ENCODE results near the gene SCP2. TPM values are rescaled to one million over a fixed set of nuclear protein-coding genes. Genes with fewer than 3 reads are reported as not detected.
A peak's percentile ranks its signal among the peaks of the same experiment; 100 is the strongest.
"Not testable (repeated sequence)": the region's sequence is repeated elsewhere in the genome, so short reads cannot be mapped to it uniquely, and the experiment has no call there.

The SCP2 gene
- polyA plus RNA-seq, 10 donors: 70.1 to 96.3 (median 85.2) TPM

- no peak for DNase-seq
Observed at GRCh38 chr1:52915211-52915854, 11.7 kb upstream of the SCP2 start.

GRCh38 chr1:52915855-52916220 is 11.2 kb upstream of the SCP2 start:
- DNase-seq: no peak

GRCh38 chr1:52916241-52916975 is 10.7 kb upstream of the SCP2 start:
- DNase-seq: no peak

- DNase-seq: peak in 1 of 3 donors; percentile 8
Observed at GRCh38 chr1:52917156-52917555, 9.9 kb upstream of the SCP2 start.

- no peak for DNase-seq
Observed at GRCh38 chr1:52917581-52917980, 9.5 kb upstream of the SCP2 start.

GRCh38 chr1:52918201-52918600 is 8.9 kb upstream of the SCP2 start:
- DNase-seq: no peak

GRCh38 chr1:52919051-52919722 is 7.9 kb upstream of the SCP2 start:
- no peak for DNase-seq

GRCh38 chr1:52919723-52920483 is 7.2 kb upstream of the SCP2 start:
- no peak for DNase-seq

GRCh38 chr1:52920791-52921291 is 6.2 kb upstream of the SCP2 start:
- DNase-seq: peak in 1 of 3 donors; percentile 46

- DNase-seq: no peak
Observed at GRCh38 chr1:52925571-52926005, 1.5 kb upstream of the SCP2 start.

GRCh38 chr1:52926864-52927211 is 238 bp upstream of the SCP2 start:
- no peak for DNase-seq

- DNase-seq: no peak
Observed at GRCh38 chr1:52928015-52928404, 934 bp downstream of the SCP2 start.

- DNase-seq: no peak
Observed at GRCh38 chr1:52929019-52929418, 1.9 kb downstream of the SCP2 start.

GRCh38 chr1:52937433-52938182 is 10.5 kb downstream of the SCP2 start:
- DNase-seq: no peak

GRCh38 chr1:52938183-52938451 is 11.0 kb downstream of the SCP2 start:
- DNase-seq: no peak

GRCh38 chr1:52943876-52944416 is 16.9 kb downstream of the SCP2 start:
- no peak for DNase-seq

- DNase-seq: no peak
Observed at GRCh38 chr1:52944566-52944965, 17.5 kb downstream of the SCP2 start.

GRCh38 chr1:52947490-52947889 is 20.4 kb downstream of the SCP2 start:
- no peak for DNase-seq

GRCh38 chr1:52949602-52950001 is 22.5 kb downstream of the SCP2 start:
- DNase-seq: not testable (repeated sequence)

GRCh38 chr1:52952112-52952511 is 25.0 kb downstream of the SCP2 start:
- no peak for DNase-seq
